Measurements from ENCODE around the gene LAMA3.

LAMA3 gene

DNA sequence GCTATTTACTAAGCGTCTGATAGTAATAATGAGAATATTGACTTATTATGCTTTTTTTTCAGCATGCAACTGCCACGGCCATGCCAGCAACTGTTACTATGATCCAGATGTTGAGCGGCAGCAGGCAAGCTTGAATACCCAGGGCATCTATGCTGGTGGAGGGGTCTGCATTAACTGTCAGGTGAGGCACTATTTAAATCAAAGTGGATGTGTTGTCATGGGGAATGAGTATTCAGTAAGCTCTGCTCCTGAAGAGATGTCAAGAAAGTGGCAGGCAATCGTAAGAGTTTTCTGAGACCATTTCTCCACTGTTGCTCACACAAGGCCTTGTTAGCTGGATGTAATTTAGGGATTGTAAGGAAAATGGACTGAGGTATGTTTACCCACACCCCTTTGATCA is 74.1 kb downstream of the LAMA3 start:
- TF ChIP-seq, protein P1, sequence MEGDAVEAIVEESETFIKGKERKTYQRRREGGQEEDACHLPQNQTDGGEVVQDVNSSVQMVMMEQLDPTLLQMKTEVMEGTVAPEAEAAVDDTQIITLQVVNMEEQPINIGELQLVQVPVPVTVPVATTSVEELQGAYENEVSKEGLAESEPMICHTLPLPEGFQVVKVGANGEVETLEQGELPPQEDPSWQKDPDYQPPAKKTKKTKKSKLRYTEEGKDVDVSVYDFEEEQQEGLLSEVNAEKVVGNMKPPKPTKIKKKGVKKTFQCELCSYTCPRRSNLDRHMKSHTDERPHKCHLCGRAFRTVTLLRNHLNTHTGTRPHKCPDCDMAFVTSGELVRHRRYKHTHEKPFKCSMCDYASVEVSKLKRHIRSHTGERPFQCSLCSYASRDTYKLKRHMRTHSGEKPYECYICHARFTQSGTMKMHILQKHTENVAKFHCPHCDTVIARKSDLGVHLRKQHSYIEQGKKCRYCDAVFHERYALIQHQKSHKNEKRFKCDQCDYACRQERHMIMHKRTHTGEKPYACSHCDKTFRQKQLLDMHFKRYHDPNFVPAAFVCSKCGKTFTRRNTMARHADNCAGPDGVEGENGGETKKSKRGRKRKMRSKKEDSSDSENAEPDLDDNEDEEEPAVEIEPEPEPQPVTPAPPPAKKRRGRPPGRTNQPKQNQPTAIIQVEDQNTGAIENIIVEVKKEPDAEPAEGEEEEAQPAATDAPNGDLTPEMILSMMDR (IDR thresholded peaks at IDR 0.05; ENCODE audit: insufficient read depth, low read depth, low read length, missing control alignments), result no peak
- no peak for DNase-seq (ENCODE audit: low read depth)
- no peak overlapping the region for H3K4me3 ChIP-seq (ENCODE audit: low read length)

DNA sequence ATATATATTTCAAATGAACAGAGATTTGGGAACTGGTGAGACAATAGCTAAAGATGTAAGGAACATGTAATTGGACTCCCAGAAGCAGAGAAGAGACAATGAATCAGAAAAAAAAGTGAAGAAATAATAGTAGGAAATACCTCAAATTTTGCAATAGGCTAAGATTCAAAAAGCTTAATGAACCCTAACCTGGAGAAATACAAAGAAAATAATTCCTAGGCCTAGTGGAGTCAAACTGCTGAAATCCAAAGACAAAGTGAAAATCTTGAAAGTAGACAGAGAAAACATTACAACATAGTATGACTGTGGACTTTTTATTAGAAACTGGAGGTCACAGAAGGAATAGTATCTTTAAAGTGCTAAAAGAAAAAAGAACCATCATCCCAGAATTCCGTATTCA is 76.7 kb downstream of the LAMA3 start:
- DNase-seq (ENCODE audit: low read depth), result no peak
- TF ChIP-seq, protein P1 (IDR thresholded peaks at IDR 0.05; ENCODE audit: insufficient read depth, low read depth, low read length, missing control alignments), result no peak
- no peak overlapping the region for H3K4me3 ChIP-seq (ENCODE audit: low read length)

DNA sequence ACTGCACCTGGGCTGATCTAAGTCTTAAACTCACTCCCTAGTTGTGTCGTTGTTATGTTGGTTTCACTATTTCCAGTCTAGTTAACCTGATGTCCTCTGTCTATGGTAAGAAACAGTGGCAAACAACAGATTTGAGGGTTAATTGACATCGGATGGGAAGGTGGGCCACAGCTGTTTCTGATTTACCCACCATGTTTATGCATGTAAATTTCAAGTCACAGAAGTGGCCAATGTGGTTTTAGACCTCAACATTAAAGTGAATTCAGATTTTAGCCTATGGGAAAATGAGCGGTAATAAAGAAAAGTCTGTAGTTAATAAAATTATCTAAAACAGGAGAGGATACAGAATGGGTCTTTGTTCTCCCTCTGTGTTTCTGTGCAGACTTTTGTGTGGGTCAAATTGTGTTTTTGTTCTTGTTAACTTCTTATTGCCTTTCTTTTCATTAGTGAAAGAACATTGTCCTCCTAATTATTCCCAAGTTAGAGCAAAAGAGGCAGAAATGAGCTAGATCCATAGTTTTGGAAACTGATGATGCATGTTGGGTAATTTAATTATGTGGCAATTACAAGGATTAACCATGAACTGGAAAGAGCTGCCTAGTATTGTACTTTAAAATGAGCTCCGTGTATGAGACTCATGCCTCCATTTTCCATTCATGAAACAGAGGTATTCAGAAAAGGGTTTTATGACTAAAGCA is 83.2 kb downstream of the LAMA3 start:
- TF ChIP-seq, protein P1 (IDR thresholded peaks at IDR 0.05; ENCODE audit: insufficient read depth, low read depth, low read length, missing control alignments), result no peak
- no peak overlapping the region for H3K4me3 ChIP-seq (ENCODE audit: low read length)
- DNase-seq (ENCODE audit: low read depth), result no peak

DNA sequence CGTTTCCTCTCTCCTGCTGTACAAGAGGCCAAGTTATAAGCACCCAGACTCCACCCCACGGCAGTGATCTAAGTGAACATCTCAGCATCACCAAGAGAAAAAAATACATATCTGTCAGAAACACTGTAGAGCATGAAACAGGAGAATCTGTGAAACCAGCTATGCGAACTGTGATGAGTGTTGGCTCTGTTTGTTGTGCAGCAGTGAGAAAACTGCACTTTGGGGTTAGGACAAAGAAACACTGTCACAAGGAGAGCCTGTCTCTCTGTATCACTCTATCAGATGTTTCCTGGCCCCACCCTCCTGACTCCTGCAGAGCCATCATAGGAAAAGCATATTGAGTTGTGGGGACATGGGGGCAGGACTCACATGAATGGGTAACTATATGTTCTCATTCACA is 87.1 kb downstream of the LAMA3 start:
- TF ChIP-seq, protein P1 (IDR thresholded peaks at IDR 0.05; ENCODE audit: insufficient read depth, low read depth, low read length, missing control alignments), result no peak
- no peak overlapping the region for H3K4me3 ChIP-seq (ENCODE audit: low read length)
- DNase-seq (ENCODE audit: low read depth), result no peak

DNA sequence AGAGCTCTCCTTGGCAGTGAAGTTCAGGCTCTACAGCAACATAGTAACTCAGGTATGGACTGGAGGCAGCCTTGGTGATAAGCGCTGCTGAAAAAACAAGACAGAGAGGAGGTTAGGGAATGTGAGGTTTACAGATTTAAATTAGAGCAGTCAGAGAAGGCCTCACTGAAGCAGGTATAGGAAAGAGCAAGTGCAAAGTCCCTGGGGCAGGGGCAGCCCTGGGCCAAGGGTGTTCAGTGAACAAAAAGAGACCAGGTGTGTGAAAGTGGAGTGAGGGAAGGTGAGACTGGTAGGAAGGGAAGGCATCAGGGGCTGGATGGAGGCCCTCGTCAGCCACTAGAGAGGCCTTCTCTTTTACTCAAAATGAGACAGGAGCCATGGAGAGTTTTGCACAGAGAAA is 89.6 kb downstream of the LAMA3 start:
- H3K4me3 ChIP-seq (ENCODE audit: low read length), result no peak overlapping the region
- TF ChIP-seq, protein P1 (IDR thresholded peaks at IDR 0.05; ENCODE audit: insufficient read depth, low read depth, low read length, missing control alignments), result no peak
- DNase-seq (ENCODE audit: low read depth), result no peak

DNA sequence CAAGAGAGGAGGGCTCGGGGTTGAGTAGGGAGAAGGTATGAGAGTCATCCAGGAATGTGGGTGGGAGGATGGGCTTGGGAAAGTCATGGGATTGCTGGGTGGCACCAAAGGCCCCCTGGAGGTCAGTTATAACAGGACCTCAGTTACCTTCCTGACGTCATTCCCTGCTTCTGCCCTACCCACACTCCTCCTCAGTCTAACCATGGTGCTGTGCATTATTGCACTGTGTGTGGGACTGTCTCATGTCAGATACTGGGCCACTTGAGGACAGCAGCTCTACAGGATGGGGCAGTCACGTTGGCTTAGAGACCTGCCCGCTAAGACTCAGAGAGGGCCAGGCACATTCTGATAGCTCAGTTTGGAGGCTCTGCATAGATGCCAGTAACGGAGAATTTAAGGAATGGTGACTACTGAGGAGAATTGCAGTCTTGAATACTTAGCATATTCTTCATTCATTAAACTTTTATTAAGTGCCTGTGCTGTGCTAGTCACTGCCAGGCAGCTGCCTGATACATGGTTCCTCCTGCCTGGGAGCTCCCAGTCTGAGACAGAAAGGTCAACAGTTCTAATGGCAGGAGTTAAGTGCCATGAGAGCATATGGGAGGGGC is 90.5 kb downstream of the LAMA3 start:
- TF ChIP-seq, protein P1 (IDR thresholded peaks at IDR 0.05; ENCODE audit: insufficient read depth, low read depth, low read length, missing control alignments), result no peak
- H3K4me3 ChIP-seq (ENCODE audit: low read length), result no peak overlapping the region
- DNase-seq (ENCODE audit: low read depth), result peak; percentile 26

DNA sequence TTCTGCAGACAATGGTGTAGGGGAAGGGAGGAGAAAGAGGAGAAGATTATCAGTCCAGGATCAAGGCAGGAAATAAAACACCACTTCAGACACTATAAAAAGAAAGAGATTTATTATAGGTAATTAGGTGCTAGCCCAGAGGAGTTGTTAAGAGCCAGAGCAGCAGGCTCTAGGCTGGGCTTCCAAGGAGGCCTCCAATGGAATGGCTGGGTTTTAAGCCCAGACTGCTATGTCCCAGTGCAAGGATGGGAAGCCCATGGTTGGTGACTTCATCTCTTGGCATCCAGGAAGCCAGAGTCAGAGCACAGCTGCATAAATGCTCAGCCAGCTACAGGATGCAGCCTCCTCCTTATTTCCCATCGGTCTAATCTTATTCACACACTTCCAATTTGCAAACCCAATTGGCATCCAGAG is 95.6 kb downstream of the LAMA3 start:
- no peak overlapping the region for H3K4me3 ChIP-seq (ENCODE audit: low read length)
- peak; percentile 95 for DNase-seq (ENCODE audit: low read depth)
- TF ChIP-seq, protein P1 (IDR thresholded peaks at IDR 0.05; ENCODE audit: insufficient read depth, low read depth, low read length, missing control alignments), result no peak
